Activated T-helper 9 cell treated with anti-CD3 and anti-CD28 coated beads, Interleukin-2, amount 50 U/mL, for 16 hours (primary cell): ENCODE measurements around the gene C1orf159.

Experiments
- DNase-seq: peaks from one replicate; pipeline ENCODE4 v3.0.0-alpha.2; 2020; ENCODE audit warnings: low read depth

The C1orf159 gene

DNA sequence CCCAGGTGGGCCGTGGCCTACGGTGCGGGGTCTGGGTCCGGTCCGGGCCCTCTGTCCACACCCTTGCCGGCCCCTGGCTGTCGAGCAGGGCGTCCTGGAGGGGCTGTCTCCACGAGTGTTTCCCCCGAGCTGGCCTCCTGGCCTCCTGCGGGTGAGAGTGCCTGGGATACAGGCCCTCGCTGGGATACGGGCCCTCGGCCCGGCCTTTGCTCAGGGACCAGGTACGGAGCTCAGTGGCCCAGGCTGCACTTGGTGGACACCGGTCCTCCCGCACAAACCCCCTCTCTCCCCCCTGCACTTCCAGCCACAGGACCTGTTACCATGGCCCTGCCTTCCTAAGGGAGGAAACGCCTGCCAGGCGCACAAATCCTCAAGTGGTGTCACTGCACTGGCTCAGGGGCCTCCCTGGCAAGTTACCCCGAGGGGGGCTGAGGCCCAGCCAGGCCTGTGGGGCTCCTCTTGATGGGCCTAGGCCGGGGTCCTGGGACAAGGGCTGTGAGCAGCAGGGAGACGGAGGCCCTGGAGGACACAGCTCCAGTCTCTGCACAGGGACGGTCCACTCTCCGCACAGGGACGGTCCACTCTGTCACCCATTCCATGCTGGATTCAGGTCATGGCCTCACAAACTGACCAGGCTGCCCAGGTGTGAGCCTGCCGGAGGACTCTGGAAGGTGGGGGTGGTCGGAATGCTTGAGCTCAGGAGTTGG, 23.6 kb downstream of the C1orf159 start:
- DNase-seq = no peak

DNA sequence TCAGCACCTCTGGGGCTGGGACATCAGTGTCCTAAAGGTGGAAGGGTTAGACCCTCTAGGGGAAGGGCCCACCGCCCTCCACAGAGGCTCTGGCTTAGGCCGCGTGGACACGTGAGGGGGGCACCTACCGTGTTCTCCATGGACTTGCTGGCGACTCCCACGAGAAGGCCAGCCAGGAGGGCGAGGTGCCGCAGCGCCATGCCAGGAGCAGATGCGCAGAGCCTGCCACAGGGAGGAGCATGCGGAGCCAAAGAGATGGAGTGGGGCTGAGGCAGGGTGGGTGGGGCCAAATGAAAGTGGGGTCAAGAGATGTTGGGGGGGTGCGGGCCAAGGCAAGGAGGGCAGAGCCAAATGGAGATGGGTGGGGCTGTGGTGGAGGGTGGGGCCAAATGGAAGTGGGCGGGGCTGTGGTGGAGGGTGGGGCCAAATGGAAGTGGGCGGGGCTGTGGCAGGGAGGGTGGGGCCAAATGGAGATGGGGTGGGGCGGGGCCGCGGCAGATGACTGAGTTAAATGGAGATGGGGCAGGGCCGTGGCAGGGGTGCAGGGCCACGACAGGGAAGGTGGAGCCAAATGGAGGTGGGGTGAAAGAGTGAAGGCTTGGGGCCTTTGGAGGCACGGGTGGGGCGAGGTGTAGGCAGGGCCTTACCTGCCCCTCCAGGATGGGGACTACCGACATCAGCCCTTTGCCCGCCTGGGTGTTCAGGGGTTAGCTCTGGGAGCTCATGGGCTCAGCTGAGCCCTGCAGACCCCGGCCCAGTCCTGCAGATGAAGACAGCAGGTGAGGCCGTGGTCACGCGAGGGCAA, 24.3 kb downstream of the C1orf159 start:
- no peak for DNase-seq

DNA sequence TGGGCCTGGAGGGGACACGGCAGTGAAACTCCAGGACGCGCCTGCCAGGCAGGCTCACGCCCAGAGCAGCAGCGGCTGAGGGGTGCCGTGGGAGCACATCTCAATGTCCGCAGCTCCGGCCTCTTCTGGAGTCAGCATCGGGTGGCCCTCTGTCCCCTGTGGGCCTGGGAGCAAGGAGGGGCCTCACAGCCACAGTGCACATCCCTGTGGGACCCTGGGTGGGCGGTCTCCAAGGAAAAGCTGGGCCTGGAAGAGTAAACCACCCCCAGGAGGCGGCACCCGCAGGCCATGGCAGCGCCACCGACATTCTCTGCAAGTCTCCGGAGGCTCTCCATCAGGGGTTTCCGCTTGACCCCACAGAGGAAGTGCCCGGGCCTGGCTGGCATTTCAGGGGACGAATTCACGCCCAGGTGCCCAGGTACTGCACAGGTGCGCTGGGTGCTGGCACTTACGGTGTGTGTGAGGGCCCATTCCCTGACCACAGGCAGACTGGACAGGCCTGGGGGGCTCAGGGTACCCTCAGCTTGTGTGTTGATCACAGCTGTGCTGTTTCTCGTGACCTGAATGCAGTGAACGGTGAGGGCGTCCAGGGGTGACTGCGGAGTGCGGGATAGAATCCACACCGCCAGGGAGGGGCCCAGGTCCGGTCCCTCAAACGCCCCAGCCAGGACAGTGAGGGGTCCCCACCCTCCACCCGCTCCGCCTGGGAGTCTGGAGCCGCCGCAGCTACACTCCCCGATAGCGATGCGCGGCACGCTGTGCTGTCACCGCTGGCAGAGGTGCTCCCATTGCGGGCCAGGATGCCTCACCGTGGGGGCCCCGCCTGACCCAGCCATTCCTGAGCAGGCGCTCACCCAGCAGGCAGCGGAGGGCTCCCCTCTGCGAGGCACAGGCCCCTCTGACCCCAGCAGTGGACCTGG, 25.2 kb downstream of the C1orf159 start:
- no peak for DNase-seq

DNA sequence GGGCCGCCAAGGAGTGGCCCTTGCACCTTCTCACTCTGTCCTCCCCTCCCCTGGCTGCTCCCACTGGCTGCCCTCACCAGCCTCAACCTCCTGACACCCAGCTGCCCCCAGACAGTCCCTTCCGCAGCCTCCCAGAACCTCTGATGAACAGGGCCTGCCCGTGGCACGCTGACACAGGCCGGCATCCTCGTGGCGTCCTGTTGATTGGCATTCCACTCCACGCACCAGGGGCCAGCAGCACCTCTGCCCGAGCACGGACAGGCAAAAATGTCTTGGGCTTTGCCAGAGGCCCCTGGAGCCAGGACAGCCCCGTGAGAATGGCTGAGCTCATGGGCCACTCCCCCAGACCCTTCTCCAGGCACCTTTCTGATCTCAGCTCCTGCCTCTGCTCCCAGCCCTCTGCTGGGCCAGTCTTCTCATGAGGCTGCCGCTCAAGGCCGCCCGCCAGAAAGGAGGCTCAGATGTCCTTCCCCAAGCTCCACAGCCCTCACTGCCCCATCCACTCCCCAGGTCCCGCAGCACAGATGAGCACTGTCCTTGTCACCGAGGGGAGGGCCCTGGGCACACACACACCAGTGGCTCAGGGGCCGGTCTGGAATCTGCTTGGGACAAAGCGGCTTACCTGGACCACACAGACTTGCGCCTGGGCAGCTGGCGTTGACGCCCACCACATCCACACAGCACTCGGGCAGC, 26.0 kb downstream of the C1orf159 start:
- DNase-seq = no peak

DNA sequence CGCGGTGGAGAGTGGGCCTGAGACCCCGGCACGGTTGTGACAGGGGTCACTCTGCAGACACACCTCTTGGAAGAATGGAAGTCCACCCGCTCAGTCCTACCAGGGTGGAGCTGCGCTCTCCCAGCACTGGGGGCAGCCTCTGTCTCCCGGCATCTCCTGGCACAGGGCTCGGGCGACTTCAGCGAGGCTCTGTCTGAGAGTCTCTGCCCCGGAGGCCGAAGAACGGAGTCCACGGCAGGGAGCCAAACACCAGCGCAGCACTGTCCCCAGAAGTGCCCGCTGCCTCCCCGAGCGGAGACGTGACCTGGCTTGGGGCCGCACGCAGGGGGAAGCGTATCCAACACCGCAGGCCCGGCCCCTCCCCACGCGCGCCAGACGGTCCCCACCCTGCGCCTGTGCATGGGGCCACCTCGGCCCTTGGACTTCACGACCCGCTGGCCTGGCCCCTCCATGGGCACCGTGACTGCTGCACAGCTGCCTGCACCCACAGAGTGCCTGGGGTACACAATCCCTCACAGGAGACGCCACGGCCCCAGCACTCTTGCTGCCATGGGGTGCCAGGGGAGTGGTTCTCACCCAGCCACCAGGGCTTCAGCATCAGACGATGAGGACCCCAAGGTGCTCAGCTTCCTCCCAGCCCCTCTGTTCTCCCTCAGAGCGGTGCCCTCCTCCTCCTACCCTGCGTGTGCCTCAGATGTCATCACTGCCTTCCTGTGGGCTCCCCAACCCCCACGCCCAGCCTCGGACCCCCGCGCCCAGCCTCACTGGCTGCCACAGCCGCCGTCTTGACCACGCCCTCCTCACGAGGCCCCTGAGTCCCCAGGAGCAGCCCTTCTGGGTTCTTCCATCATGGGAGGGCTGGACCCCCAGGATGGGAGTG, 26.8 kb downstream of the C1orf159 start:
- DNase-seq = no peak

DNA sequence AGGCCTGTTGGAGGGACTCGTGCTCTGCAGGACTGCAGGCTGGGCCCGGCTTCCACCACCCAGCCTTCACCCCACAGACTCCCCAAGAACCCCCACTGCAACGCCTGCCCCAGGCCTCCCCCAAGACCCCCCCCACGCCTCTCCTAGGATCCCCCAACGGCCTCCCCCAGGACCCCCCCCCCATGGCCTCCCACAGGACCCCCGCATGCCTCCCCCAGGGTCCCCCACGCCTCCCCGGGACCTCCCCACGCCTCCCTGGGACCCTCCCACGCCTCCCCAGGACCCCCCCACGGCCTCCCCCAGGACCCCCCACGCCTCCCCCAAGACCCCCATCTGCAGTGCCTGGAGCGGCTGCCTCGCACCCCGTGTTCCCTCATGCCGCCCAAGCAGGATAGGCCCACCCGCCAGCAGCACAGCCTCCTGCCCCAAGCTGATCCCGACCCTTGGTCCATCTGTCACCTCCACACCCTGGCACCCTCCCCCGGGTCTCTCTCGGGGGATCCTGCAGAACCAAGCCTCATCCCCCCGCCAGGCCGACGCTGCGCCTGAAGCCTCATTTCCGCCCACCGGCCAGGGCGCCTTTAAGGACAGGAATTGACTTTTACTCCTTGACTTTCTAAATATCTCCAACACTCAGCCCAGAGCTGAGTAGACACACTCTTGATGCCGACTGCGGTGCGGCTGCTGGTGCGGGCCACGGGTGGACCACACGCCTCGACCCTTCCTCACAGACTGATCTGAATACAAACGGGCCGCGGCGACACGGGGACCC, 27.7 kb downstream of the C1orf159 start:
- DNase-seq = no peak

DNA sequence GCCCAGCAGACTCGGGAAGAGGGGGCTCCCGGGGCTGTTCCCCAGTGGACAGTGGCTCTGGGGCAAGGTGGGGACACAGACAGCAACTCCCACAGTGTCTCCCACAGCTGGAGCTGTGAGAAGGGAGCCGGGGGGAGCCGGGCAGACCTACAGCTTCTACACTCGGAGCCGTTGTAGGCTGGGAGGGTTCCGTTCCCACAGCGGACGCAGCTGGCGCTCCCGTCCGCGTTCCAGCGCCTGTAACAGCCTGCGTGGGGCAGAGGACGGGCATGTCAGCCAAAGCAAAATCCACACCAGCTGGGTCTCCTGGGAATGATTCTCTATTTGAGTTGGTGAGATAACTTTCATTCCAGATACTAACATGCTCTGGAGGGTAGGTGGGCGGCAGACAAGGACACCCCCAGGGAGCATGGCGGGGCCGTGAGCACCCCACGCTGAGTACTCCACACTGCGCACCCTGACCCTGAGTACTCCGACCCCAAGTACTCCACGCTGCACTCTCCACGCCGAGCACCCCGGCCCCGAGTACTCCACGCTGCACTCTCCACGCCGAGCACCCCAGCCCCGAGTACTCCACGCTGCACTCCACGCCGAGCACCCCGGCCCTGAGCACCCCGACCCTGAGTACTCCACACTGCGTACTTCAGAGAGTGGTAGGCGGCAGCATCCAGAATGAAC, 28.4 kb downstream of the C1orf159 start:
- no peak for DNase-seq

DNA sequence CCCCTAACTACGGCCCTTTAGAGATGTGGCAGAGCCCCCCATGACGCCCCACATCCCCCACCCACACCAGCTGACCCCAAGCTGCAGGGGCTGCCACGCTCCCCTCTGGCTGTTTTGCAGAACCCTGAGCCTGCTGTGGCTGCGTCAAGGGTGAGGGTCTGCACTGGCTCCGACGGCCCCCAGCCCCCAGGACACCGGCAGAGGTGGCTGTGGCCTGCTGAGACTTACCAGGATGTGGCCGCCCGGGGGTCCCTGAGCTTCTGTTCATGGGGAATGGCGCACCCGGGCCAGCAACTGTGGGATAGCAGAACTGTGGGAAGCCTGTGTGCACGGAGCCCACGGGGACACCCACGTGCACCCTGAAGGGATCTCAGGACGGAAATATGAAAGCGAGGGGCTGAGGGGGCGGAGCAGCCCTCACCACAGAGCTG, 29.0 kb downstream of the C1orf159 start:
- no peak for DNase-seq

DNA sequence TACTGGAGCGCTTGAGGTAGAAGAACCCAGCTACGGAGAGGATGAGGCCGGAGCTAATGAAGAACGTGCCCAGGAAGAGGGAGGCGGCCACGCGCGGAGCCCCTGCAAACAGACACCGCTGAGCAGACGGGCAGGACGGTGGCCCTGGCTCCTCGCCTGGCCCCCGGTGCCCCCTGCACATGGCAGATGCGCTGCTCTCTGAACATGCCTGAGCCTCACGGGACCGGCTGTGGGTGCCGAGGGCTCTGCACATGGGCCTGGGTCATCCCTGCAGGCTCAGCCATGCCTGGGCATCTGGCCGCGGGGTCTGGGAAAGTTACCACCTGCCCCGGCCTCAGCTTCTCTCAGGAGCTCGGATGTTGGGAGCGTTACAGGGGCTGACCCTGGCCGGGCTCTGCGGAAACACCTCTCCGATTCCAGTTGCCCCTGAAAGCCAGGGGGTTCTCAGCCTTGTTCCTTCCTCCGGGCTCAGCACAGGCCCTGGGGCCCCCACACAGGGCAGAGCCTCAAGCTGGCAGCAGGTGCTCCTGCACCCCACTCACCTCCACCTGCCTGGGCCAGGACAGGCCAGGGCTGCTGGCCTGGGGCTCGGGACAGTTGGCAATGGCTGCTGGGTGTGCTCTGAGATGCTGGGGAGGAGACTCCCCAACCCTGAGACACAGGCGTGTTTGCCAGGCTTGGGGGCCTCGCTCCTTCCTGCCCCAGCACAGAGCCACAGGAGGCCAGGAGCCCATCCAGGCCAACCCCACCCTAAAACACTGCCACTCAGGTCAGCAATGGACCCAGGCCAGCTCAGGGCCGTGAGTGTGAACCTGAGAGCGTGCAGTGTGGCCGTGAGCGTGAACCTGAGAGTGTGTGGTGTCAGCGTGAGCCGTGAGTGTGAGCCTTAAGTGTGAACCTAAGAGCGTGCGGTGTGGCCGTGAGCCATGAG, 29.7 kb downstream of the C1orf159 start:
- no peak for DNase-seq

DNA sequence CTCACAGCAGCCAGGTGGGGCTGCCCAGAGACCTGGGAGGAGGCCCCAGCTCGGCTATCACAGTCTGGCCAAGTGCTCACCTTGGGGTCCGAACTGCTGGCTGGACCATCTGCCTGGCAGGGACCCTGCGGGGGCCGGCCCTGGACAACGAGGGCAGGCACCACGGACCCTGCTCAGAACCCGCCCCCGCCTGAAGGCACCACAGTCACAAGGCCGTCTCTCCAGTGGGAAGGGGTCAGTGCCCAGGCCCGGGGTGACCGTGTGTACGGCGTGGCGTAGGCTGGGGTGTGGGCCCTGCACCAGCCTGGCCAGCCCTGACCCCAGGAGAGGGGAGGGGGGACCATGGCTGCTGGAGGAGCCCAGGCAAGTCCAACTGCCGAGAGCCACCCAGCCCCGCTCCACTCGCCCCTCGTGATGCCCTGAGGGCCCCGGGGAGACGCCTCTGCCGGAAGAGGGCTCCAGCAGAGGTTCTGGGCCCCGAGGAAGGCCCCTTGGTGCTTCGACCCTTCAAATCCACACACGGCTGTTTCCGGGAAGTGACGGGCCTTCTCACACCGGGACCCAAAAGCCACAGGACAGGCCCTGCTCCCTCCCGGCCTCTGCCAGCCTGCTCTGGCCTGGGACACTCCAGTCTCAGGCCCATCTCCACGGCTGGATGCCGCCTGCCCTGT, 30.6 kb downstream of the C1orf159 start:
- no peak for DNase-seq

DNA sequence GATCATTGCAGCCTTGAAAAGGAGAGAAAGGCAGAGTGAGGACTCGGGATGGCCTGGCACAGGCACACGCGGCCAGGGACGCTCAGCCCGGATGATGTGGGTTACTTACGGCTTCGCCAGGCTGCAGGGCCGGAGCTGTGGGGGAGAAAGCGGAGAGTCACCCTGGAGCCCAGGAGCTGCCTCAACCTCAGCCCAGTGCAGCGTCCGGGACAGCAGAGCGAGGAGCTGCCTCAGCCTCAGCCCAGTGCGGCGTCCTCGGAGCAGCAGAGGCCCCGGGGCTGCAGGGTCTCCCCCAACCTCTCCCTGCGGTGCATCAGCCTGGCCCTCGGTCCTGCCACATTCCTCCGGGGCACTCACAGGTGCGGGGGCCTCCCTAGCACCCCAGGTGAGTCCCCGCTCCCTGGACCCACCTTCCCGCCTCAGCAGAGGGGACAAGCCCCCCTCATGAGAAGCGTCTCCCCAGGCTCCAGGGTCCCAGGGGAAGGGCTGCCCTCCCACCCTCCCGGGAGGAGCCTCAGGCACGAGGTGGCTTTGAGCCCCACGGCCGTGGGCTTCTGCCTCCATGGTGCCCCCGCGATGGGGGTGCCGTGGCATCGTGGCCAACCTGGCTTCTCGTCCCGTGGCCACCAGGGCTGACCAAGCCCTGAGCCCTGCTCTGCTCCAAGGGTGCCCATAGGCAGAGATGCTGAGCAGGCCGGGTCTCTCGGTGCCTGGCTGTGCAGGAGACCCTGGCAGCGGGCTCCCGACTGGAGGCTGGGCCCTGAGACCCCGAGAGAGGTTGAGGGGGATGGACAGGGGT, 31.3 kb downstream of the C1orf159 start:
- no peak for DNase-seq

DNA sequence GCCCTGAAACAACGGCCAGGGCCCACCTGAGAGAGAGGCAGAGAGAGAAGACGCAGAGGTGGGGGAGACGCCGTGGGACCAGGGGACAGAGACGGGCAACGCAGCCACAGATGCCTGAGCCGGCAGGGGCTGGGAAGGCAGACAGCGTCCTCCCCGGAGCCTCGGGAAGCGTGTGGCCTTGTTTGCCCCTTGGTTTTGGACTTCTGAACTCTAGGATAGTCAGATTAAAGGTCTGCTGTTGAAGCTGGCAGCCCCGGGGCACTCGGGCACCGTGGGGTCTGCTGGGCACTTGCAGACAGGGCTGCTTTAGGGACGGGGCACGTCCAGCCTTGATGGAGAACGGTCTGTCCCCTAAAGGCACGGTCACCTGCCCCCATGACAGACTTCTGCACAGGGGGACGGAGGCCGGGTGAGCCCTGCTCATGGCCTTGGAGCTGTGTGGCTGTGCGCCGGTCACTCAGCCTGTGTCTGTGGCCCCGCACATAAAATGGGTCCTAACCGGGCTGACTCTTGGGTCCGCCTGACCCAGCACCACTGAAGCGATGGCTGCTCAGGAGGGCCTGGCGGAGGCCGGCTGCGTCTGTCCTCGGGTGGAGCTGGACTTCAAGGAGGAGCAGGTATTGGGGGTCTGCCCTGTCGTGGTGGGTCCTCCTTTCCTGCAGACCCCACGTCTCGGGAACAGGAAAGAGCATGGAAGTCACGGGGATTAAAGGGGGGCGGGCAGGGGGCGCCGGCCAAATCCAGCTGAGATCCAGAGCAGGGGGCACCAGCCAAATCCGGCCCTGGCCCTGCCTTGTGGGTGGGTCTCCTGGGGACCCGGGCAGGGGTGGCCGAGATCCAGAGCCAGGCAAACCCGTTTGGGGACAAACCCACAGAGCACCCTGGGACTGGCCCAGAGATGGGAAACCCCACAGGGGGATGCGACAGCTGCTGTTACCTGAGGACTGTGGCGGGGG, 32.2 kb downstream of the C1orf159 start:
- DNase-seq = no peak

DNA sequence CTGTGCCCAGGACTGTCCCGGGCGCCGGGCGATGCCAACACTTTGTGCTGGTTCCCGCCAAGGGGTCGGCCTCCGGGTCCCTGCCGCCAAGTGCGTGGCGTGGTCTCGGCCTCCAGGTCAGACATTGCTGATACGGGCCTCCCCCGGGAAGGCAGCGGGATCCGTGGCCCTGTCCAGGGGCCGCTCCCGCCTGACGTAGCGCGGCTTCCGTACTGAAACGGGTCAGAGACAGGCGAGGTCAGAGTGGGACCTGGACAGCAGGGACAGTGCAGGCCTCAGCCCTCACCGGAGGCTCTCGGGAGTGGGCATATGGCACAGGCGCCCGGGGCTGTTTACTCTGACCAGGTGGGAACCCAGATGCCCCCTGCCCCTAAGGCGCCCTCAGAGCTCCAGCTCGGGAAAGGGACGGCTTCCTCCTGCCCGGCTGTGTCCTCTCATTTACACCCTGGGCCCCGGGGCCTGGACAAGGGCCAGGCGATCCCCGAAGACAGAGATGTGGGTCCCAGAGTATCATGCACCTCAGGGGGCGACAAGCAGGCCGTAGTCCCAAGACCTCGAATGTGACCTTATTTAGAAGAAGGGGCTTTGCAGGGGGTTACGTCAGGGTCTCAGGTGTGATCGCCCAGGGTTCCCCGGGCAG, 33.0 kb downstream of the C1orf159 start:
- DNase-seq = no peak

DNA sequence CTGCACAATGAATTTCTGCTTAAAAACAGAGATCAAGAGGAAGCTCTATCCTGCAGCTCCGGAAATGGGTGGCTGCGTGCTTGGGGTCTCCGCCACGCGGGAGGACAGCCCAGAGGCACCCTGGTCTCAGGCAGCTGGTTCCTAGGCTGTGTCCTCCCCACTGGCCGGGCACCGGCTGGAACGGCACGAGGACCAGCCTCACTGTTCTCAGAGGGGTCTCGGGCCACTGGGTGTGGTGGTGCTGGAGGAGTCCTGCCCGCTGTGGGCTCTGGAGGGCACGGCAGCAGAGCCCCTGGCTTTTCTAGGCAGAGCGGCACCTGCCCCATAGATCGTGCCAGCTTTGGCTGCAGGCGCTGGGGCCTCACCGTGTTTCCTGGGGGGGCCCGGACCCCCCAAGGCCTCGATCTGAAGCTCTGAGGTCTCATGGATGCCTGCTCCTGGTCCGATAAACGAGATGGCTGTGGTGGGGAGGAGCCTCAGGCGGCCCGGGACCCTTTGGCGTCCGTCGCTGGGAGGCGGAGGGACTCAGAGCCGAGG, 33.6 kb downstream of the C1orf159 start:
- DNase-seq = no peak
